Measurements from ENCODE around the gene ITGA6. TPM values are rescaled to one million over a fixed set of nuclear protein-coding genes. Genes with fewer than 3 reads are reported as not detected.

The ITGA6 gene
- total RNA-seq, 1 donor from 2014 or later, result 70.4 TPM

DNA sequence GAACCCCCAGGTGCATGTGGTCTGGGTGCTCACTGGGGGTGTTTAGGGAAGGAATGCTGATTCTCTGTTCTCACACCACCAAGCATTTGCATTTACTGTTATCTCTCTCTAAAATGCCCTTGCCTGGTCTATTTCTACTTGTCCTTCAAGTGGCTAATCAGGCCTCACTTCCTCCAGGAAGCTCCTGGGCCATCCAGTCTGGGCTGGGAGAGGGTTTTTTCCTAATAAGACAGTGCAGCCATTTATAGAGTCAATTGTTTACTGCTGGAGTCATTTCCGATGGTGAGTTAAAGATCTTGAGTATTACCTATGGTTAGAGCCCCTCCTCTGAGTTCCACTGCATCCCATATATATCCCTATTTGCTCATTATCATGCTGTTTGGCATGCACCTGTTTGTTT lies 25.2 kb upstream of the ITGA6 start:
- no peak overlapping the region for H3K4me3 ChIP-seq
- no peaks in the 10 kb centered on the region for H3K9me3 ChIP-seq
- intact Hi-C loops (cut with DNase I), result no loop called here
- no peaks in the 10 kb centered on the region for H3K36me3 ChIP-seq
- TF ChIP-seq, protein P1, sequence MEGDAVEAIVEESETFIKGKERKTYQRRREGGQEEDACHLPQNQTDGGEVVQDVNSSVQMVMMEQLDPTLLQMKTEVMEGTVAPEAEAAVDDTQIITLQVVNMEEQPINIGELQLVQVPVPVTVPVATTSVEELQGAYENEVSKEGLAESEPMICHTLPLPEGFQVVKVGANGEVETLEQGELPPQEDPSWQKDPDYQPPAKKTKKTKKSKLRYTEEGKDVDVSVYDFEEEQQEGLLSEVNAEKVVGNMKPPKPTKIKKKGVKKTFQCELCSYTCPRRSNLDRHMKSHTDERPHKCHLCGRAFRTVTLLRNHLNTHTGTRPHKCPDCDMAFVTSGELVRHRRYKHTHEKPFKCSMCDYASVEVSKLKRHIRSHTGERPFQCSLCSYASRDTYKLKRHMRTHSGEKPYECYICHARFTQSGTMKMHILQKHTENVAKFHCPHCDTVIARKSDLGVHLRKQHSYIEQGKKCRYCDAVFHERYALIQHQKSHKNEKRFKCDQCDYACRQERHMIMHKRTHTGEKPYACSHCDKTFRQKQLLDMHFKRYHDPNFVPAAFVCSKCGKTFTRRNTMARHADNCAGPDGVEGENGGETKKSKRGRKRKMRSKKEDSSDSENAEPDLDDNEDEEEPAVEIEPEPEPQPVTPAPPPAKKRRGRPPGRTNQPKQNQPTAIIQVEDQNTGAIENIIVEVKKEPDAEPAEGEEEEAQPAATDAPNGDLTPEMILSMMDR (IDR thresholded peaks at IDR 0.05), result no peak
- ATAC-seq (no peak), DNase-seq (no peak)
- H3K27ac ChIP-seq, result no peak overlapping the region
- peaks cover 20% of the 10 kb centered on the region for H3K4me1 ChIP-seq
- H3K27me3 ChIP-seq (ENCODE audit: low read depth), result no peaks in the 10 kb centered on the region

DNA sequence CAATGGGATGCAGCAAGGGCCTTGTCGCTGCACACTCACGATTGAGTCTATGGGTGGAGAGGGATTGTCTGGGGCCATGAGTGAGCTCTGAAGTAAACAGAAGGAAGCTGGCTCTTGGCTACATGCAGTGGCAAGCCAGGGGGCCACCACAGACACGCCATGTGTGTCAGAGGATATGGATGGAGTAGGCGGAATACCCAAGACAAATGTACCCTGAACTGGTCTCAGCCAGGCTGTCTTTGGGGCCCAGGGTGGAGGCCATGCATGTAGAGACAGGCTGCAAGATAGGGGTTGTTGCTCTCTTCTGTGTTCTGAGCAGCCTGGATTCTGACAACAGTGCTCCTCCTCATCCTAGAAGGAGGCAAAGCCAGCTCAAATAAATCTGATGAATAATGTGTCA lies 24.0 kb upstream of the ITGA6 start:
- H3K4me1 ChIP-seq, result peaks cover 15% of the 10 kb centered on the region
- ATAC-seq (no peak), DNase-seq (no peak)
- H3K9me3 ChIP-seq, result no peaks in the 10 kb centered on the region
- H3K36me3 ChIP-seq, result no peaks in the 10 kb centered on the region
- intact Hi-C loops (cut with DNase I), result no loop called here
- no peak overlapping the region for H3K4me3 ChIP-seq
- H3K27me3 ChIP-seq (ENCODE audit: low read depth), result no peaks in the 10 kb centered on the region
- TF ChIP-seq, protein P1 (IDR thresholded peaks at IDR 0.05), result no peak
- H3K27ac ChIP-seq, result no peak overlapping the region

- DNase-seq (no peak), ATAC-seq (no peak)
- H3K36me3 ChIP-seq, result no peaks in the 10 kb centered on the region
- no peak overlapping the region for H3K27ac ChIP-seq
- H3K4me1 ChIP-seq, result peaks cover 11% of the 10 kb centered on the region
- intact Hi-C loops (cut with DNase I), result no loop called here
- H3K4me3 ChIP-seq, result no peak overlapping the region
- TF ChIP-seq, protein P1 (IDR thresholded peaks at IDR 0.05), result no peak
- H3K27me3 ChIP-seq (ENCODE audit: low read depth), result no peaks in the 10 kb centered on the region
- no peaks in the 10 kb centered on the region for H3K9me3 ChIP-seq
Measured at GRCh38 chr2:172403881-172404468, 23.4 kb upstream of the ITGA6 start.

- no peak for ATAC-seq
- DNase-seq, result no peak
Measured at GRCh38 chr2:172404824-172405223, 22.6 kb upstream of the ITGA6 start.

GRCh38 chr2:172405673-172406072 lies 21.7 kb upstream of the ITGA6 start:
- no peak for DNase-seq
- no peaks in the 10 kb centered on the region for H3K27me3 ChIP-seq (ENCODE audit: low read depth)
- no peak overlapping the region for H3K4me3 ChIP-seq
- no peak for ATAC-seq
- H3K9me3 ChIP-seq, result no peaks in the 10 kb centered on the region
- intact Hi-C loops (cut with DNase I), result no loop called here
- no peak overlapping the region for H3K27ac ChIP-seq
- H3K4me1 ChIP-seq, result peaks cover 20% of the 10 kb centered on the region
- H3K36me3 ChIP-seq, result no peaks in the 10 kb centered on the region
- TF ChIP-seq, protein P1 (IDR thresholded peaks at IDR 0.05), result no peak

More at GRCh38 chr2:172404824-172405223, 22.6 kb upstream of the ITGA6 start:
- H3K27me3 ChIP-seq (ENCODE audit: low read depth), result no peaks in the 10 kb centered on the region
- intact Hi-C loops (cut with DNase I), result no loop called here
- no peak overlapping the region for H3K4me3 ChIP-seq
- TF ChIP-seq, protein P1 (IDR thresholded peaks at IDR 0.05), result no peak
- no peaks in the 10 kb centered on the region for H3K9me3 ChIP-seq
- no peaks in the 10 kb centered on the region for H3K36me3 ChIP-seq
- peaks cover 18% of the 10 kb centered on the region for H3K4me1 ChIP-seq
- no peak overlapping the region for H3K27ac ChIP-seq
